NOMO-1 treated with DMSO at 0.1 percent for 48 hours (cell line): ENCODE results near the gene SLC28A2.

Source experiments
- DNase-seq: peaks from one replicate; lab custom pipeline; 2025; ENCODE audit not compliant: unreplicated experiment; lab: John Stamatoyannopoulos, UW

Gene SLC28A2

DNA sequence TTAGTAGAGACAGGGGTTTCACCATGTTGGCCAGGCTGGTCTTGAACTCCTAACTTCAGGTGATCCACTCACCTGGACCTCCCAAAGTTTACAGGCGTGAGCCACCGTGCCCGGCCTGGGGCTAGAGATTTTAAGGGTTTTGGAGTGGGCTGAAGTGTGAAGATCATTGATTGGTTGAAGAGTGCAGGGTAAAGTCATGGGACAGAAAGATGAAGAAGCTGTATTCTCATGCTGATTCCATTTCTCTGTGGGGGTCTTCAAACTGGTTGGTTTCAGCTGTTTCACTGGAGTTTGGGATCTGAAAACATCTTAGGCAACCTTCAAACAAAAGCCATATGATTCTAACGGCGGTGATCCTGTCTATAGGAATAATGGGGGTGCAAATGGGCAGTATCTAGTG is 74.2 kb downstream of the SLC28A2 start:
- DNase-seq, result no peak

GRCh38 chr15:45326741-45327140 is 74.7 kb downstream of the SLC28A2 start:
- DNase-seq, result no peak
